CD14-positive monocyte (primary cell): ENCODE measurements around the gene PEX5L. TPM values are rescaled to one million over a fixed set of nuclear protein-coding genes. Genes with fewer than 3 reads are reported as not detected.

ENCODE experiments used
- DNase-seq, 3 donors: peaks; one replicate each; pipeline ENCODE4 v3.0.0-alpha.2; 2011 to 2022
- H2AFZ ChIP-seq: 2 replicates; pipeline ENCODE4 v1.6.0; 2012; ENCODE audit warnings: mild to moderate bottlenecking, low read depth, low read length, inconsistent platforms; ENCODE audit not compliant: insufficient read depth, poor library complexity, severe bottlenecking
- H3K27ac ChIP-seq, 2 donors: 1 replicate in 1 of 2; 2 replicates in 1 of 2; pipeline ENCODE4 v1.5.1; 2012 to 2013; ENCODE audit warnings: low read length in 2 of 2, control low read depth in 1 of 2, inconsistent platforms in 1 of 2, low read depth in 1 of 2, mild to moderate bottlenecking in 1 of 2
- H3K27me3 ChIP-seq, 2 donors: one replicate each; pipeline versions ENCODE4 v1.6.0 to v1.6.1; 2011 to 2013; ENCODE audit warnings: low read length in 2 of 2; ENCODE audit not compliant: control insufficient read depth in 2 of 2, insufficient read depth in 2 of 2
- H3K36me3 ChIP-seq, 2 donors: replicated peaks in 1 of 2; 1 replicate in 1 of 2; 2 replicates in 1 of 2; pipeline versions ENCODE4 v1.5.1 to v1.6.1; 2012 to 2013; ENCODE audit warnings: low read length in 2 of 2, control low read depth in 1 of 2, inconsistent platforms in 1 of 2, mild to moderate bottlenecking in 1 of 2; ENCODE audit not compliant: insufficient read depth in 2 of 2, control insufficient read depth in 1 of 2
- H3K4me1 ChIP-seq, 2 donors: 1 replicate in 1 of 2; 2 replicates in 1 of 2; pipeline versions ENCODE4 v1.5.1 to v1.6.1; 2012 to 2013; ENCODE audit warnings: low read length in 2 of 2, control low read depth in 1 of 2, inconsistent platforms in 1 of 2, mild to moderate bottlenecking in 1 of 2, moderate library complexity in 1 of 2; ENCODE audit not compliant: insufficient read depth in 2 of 2, control insufficient read depth in 1 of 2
- H3K4me2 ChIP-seq: replicated peaks from 2 replicates; pipeline ENCODE3; 2012; ENCODE audit warnings: low read length, moderate library complexity, mild to moderate bottlenecking; ENCODE audit not compliant: poor library complexity, severe bottlenecking; ENCODE audit errors: extremely low read depth
- H3K4me3 ChIP-seq, 3 experiments: fragments of 200-600 bp in 1 of 3; sonication (generic) in 1 of 3; replicated peaks in 1 of 3; 1 replicate in 2 of 3; 2 replicates in 1 of 3; pipeline ENCODE4 v1.5.1; 2011 to 2013; ENCODE audit warnings: low read length in 3 of 3, mild to moderate bottlenecking in 3 of 3, control low read depth in 2 of 3, low read depth in 2 of 3, inconsistent platforms in 1 of 3, moderate library complexity in 1 of 3
- H3K79me2 ChIP-seq: 2 replicates; pipeline ENCODE4 v1.6.0; 2012; ENCODE audit warnings: mild to moderate bottlenecking, control low read depth, inconsistent platforms, low read length, moderate library complexity; ENCODE audit not compliant: insufficient read depth
- H3K9ac ChIP-seq: 2 replicates; pipeline ENCODE4 v1.6.0; 2017; ENCODE audit warnings: low read length, mild to moderate bottlenecking; ENCODE audit not compliant: insufficient read depth, poor library complexity, severe bottlenecking
- H3K9me3 ChIP-seq, 2 donors: replicated peaks in 1 of 2; 1 replicate in 1 of 2; 2 replicates in 1 of 2; pipeline versions ENCODE4 v1.5.1 to v1.6.1; 2012 to 2013; ENCODE audit warnings: low read length in 2 of 2, control low read depth in 1 of 2; ENCODE audit not compliant: control insufficient read depth in 1 of 2, insufficient read depth in 1 of 2
- H4K20me1 ChIP-seq: 2 replicates; pipeline ENCODE4 v1.6.0; 2012; ENCODE audit warnings: mild to moderate bottlenecking, low read length, control low read depth, moderate library complexity; ENCODE audit not compliant: insufficient read depth
- H3K27ac Mint-ChIP-seq, 7 donors: one replicate each; pipeline ENCODE4 v1.8.0; 2020; ENCODE audit warnings: mild to moderate bottlenecking in 7 of 7, mixed read lengths in 7 of 7, moderate library complexity in 6 of 7, inconsistent platforms in 2 of 7
- H3K27me3 Mint-ChIP-seq, 3 donors: one replicate each; pipeline ENCODE4 v1.8.0; 2021 to 2022; ENCODE audit warnings: low read depth in 3 of 3, mild to moderate bottlenecking in 3 of 3, mixed read lengths in 3 of 3, moderate library complexity in 3 of 3, inconsistent platforms in 1 of 3
- H3K36me3 Mint-ChIP-seq, 2 donors: one replicate each; pipeline ENCODE4 v1.8.0; 2020; ENCODE audit warnings: mixed read lengths in 2 of 2, inconsistent platforms in 1 of 2, mild to moderate bottlenecking in 1 of 2
- H3K4me1 Mint-ChIP-seq: one replicate; pipeline ENCODE4 v1.8.0; 2020; ENCODE audit warnings: mild to moderate bottlenecking, mixed read lengths
- H3K4me3 Mint-ChIP-seq, 2 donors: one replicate each; pipeline ENCODE4 v1.8.0; 2020; ENCODE audit warnings: mild to moderate bottlenecking in 2 of 2, mixed read lengths in 2 of 2, moderate library complexity in 1 of 2
- H3K9me3 Mint-ChIP-seq, 7 donors: one replicate each; pipeline ENCODE4 v1.8.0; 2020 to 2022; ENCODE audit warnings: mixed read lengths in 7 of 7, mild to moderate bottlenecking in 6 of 7, moderate library complexity in 6 of 7, inconsistent platforms in 2 of 7
- CTCF ChIP-seq: fragments of 200-600 bp; IDR thresholded peaks from one replicate; pipeline ENCODE4 v1.8.0; 2022; ENCODE audit warnings: antibody characterized with exemption, mild to moderate bottlenecking
- WGBS: methylation state at CpG from one replicate; pipeline ENCODE4 v1.1.5; 2013; ENCODE audit warnings: missing lambda C conversion rate; ENCODE audit not compliant: insufficient coverage; 5-methylcytosine and 5-hydroxymethylcytosine counted together
- intact Hi-C, 2 donors: fragments of 100-400 bp; cut with micrococcal nuclease; formaldehyde crosslinking; loops; one replicate each; pipeline versions ENCODE4 v1.15.0 to v1.15.1; 2023
- polyA plus RNA-seq, 3 donors: library from polyadenylated mRNA; depleted of rRNA in 1 of 3; unstranded in 2 of 3; stranded (reverse) in 1 of 3; fragments of 300-500 nt in 2 of 3; fragments of >200 nt in 1 of 3; fragmentation: Illumina TruSeq in 2 of 3; gene quantifications; 1 replicate in 2 of 3; 2 replicates in 1 of 3; pipeline ENCODE4 v1.2.3, GENCODE V29; 2012 to 2021

PEX5L gene
- polyA plus RNA-seq, 3 donors, result not detected

- WGBS, result 56% methylated on average over 1 of the region's 2 CpGs
- Mint-ChIP-seq H3K36me3 (no peaks in the 10 kb centered on the region), H3K4me1 (no peaks in the 10 kb centered on the region), H3K27ac (no peak overlapping the region), H3K4me3 (no peak overlapping the region), H3K27me3 (peaks cover 3 to 9% (median 5%) of the 10 kb centered on the region in 3 donors), H3K9me3 (peaks cover 0 to 10% (median 3%) of the 10 kb centered on the region in 7 donors)
- H3K27ac ChIP-seq, result no peak overlapping the region
- no peaks in the 10 kb centered on the region for H3K36me3 ChIP-seq
- H3K9me3 ChIP-seq, result peaks cover 0 to 5% of the 10 kb centered on the region in 2 donors
- no peak overlapping the region for H3K4me2 ChIP-seq
- DNase-seq, result no peak
- H3K4me3 ChIP-seq, result no peak overlapping the region
- H3K9ac ChIP-seq, result no peak overlapping the region
- intact Hi-C loops, result no loop called here
- no peaks in the 10 kb centered on the region for H3K4me1 ChIP-seq
- H3K79me2 ChIP-seq, result no peaks in the 10 kb centered on the region
- H3K27me3 ChIP-seq, result no peaks in the 10 kb centered on the region
- H2AFZ ChIP-seq, result no peak overlapping the region
- TF ChIP-seq CTCF, result no peak
- no peaks in the 10 kb centered on the region for H4K20me1 ChIP-seq
These were observed 101.0 kb downstream of the PEX5L start for GRCh38 chr3:179935710-179936109.

- WGBS, result 84% methylated on average over 4 of the region's 4 CpGs
- Histone ChIP-seq H4K20me1 (no peaks in the 10 kb centered on the region), H3K4me2 (no peak overlapping the region), H3K36me3 (no peaks in the 10 kb centered on the region), H3K27ac (no peak overlapping the region), H2AFZ (no peak overlapping the region), H3K9ac (no peak overlapping the region), H3K4me3 (no peak overlapping the region), H3K9me3 (peaks cover 0 to 5% of the 10 kb centered on the region in 2 donors), H3K4me1 (no peaks in the 10 kb centered on the region), H3K79me2 (no peaks in the 10 kb centered on the region), H3K27me3 (no peaks in the 10 kb centered on the region)
- H3K4me1 Mint-ChIP-seq, result no peaks in the 10 kb centered on the region
- DNase-seq, result no peak
- intact Hi-C loops, result no loop called here
- no peaks in the 10 kb centered on the region for H3K36me3 Mint-ChIP-seq
- H3K27me3 Mint-ChIP-seq, result peaks cover 0 to 6% (median 4%) of the 10 kb centered on the region in 3 donors
- no peak overlapping the region for H3K27ac Mint-ChIP-seq
- TF ChIP-seq CTCF, result no peak
- H3K9me3 Mint-ChIP-seq, result peaks cover 0 to 10% (median 1%) of the 10 kb centered on the region in 7 donors
- H3K4me3 Mint-ChIP-seq, result no peak overlapping the region
These were observed 102.8 kb downstream of the PEX5L start for GRCh38 chr3:179933914-179934313.
